HepG2 (cell line): ENCODE results near the gene ITPRIPL1. TPM values are rescaled to one million over a fixed set of nuclear protein-coding genes. Genes with fewer than 3 reads are reported as not detected.
A peak's percentile ranks its signal among the peaks of the same experiment; 100 is the strongest.

Experiments used
- CBX1 ChIP-seq: IDR thresholded peaks from one replicate; pipeline ENCODE4 v1.6.1; 2016; ENCODE audit warnings: antibody characterized with exemption, low read depth
- FLYWCH1 ChIP-seq: sonication (generic); formaldehyde crosslinking; IDR thresholded peaks from 2 replicates; pipeline ENCODE4 v1.8.1; 2023; ENCODE audit warnings: mild to moderate bottlenecking, missing genetic modification reagents
- FOXO1 ChIP-seq: sonication (generic); formaldehyde crosslinking; IDR thresholded peaks from 2 replicates; pipeline ENCODE4 v1.4.0; 2020; ENCODE audit warnings: missing genetic modification reagents
- IRF1 ChIP-seq: sonication (generic); formaldehyde crosslinking; IDR thresholded peaks from 2 replicates; pipeline ENCODE4 v1.4.0; 2020; ENCODE audit warnings: low read depth, mild to moderate bottlenecking, missing genetic modification reagents
- KAT2B ChIP-seq: fragments of 150-350 bp; IDR thresholded peaks from 2 replicates; pipeline ENCODE4 v1.6.1; 2014; ENCODE audit warnings: low read depth, low read length, borderline replicate concordance
- NPAS2 ChIP-seq: sonication (generic); formaldehyde crosslinking; IDR thresholded peaks from 2 replicates; pipeline ENCODE4 v1.8.0; 2022; ENCODE audit warnings: mild to moderate bottlenecking, missing genetic modification reagents, borderline replicate concordance
- SKI ChIP-seq: fragments of 450-650 bp; IDR thresholded peaks from one replicate; pipeline ENCODE4 v1.6.1; 2018; ENCODE audit warnings: mild to moderate bottlenecking; ENCODE audit not compliant: partially characterized antibody
- TARDBP ChIP-seq: sonication (generic); formaldehyde crosslinking; IDR thresholded peaks from 2 replicates; pipeline ENCODE4 v1.8.0; 2022; ENCODE audit warnings: mild to moderate bottlenecking, missing genetic modification reagents
- THYN1 ChIP-seq: sonication (generic); formaldehyde crosslinking; IDR thresholded peaks from 2 replicates; pipeline ENCODE4 v1.8.1; 2023; ENCODE audit warnings: low read depth, mild to moderate bottlenecking, moderate library complexity, missing genetic modification reagents, borderline replicate concordance
- TRIM24 ChIP-seq: sonication (generic); formaldehyde crosslinking; IDR thresholded peaks from 2 replicates; pipeline ENCODE4 v1.8.0; 2022; ENCODE audit warnings: mild to moderate bottlenecking, missing genetic modification reagents
- ZBTB21 ChIP-seq: sonication (generic); formaldehyde crosslinking; IDR thresholded peaks from 2 replicates; pipeline ENCODE4 v1.4.0; 2020; ENCODE audit warnings: missing genetic modification reagents
- ZIK1 ChIP-seq: sonication (generic); formaldehyde crosslinking; IDR thresholded peaks from 2 replicates; pipeline ENCODE4 v1.5.0; 2020; ENCODE audit warnings: mild to moderate bottlenecking, low read depth, missing genetic modification reagents, borderline replicate concordance
- ZNF136 ChIP-seq: sonication (generic); formaldehyde crosslinking; IDR thresholded peaks from 2 replicates; pipeline ENCODE4 v1.8.1; 2022; ENCODE audit warnings: low read depth, mild to moderate bottlenecking, moderate library complexity, missing genetic modification reagents
- ZNF34 ChIP-seq: sonication (generic); formaldehyde crosslinking; IDR thresholded peaks from 2 replicates; pipeline ENCODE4 v1.4.0; 2020; ENCODE audit warnings: mild to moderate bottlenecking, missing genetic modification reagents, borderline replicate concordance
- ZNF549 ChIP-seq: sonication (generic); formaldehyde crosslinking; IDR thresholded peaks from 2 replicates; pipeline ENCODE4 v1.5.0; 2020; ENCODE audit warnings: missing genetic modification reagents
- ZNF883 ChIP-seq: sonication (generic); formaldehyde crosslinking; IDR thresholded peaks from 2 replicates; pipeline ENCODE4 v1.5.1; 2020; ENCODE audit warnings: mild to moderate bottlenecking, missing genetic modification reagents; ENCODE audit errors: not compliant biosample characterization
- polyA plus RNA-seq, 8 experiments: library from polyadenylated mRNA; depleted of rRNA in 3 of 8; stranded (reverse) in 7 of 8; unstranded in 1 of 8; fragments of >200 nt; fragmentation: Illumina TruSeq in 4 of 8; extraction: Trizol in 4 of 8; gene quantifications; 2 replicates each; pipeline versions ENCODE4 v1.2.1 to v1.2.3, GENCODE V29; 2011 to 2016; ENCODE audit warnings: low read depth in 4 of 8, missing spikeins in 1 of 8, mixed read lengths in 1 of 8; ENCODE audit not compliant: insufficient read depth in 1 of 8
- total RNA-seq, 5 experiments: library from RNA; depleted of rRNA; stranded (reverse); fragments of >200 nt; fragmentation: Illumina TruSeq; extraction: Trizol; gene quantifications; 2 replicates each; pipeline ENCODE4 v1.2.3, GENCODE V29; 2016; ENCODE audit warnings: low read depth in 1 of 5
- TF ChIP-seq, protein P1 (sequence below): sonication (generic); formaldehyde crosslinking; IDR thresholded peaks from 2 replicates; pipeline ENCODE4 v1.4.0; 2020; ENCODE audit warnings: mild to moderate bottlenecking, missing genetic modification reagents, borderline replicate concordance
- TF ChIP-seq, protein P2 (sequence below): sonication (generic); formaldehyde crosslinking; IDR thresholded peaks from 2 replicates; pipeline ENCODE4 v1.4.0; 2020; ENCODE audit warnings: mild to moderate bottlenecking, missing genetic modification reagents

The ITPRIPL1 gene
- total and polyA plus RNA-seq, 2 of the 13 experiments (the other 11 are each of a cell fraction or from before 2014, with no cell fraction given): 4.3 to 11.7 TPM

DNA sequence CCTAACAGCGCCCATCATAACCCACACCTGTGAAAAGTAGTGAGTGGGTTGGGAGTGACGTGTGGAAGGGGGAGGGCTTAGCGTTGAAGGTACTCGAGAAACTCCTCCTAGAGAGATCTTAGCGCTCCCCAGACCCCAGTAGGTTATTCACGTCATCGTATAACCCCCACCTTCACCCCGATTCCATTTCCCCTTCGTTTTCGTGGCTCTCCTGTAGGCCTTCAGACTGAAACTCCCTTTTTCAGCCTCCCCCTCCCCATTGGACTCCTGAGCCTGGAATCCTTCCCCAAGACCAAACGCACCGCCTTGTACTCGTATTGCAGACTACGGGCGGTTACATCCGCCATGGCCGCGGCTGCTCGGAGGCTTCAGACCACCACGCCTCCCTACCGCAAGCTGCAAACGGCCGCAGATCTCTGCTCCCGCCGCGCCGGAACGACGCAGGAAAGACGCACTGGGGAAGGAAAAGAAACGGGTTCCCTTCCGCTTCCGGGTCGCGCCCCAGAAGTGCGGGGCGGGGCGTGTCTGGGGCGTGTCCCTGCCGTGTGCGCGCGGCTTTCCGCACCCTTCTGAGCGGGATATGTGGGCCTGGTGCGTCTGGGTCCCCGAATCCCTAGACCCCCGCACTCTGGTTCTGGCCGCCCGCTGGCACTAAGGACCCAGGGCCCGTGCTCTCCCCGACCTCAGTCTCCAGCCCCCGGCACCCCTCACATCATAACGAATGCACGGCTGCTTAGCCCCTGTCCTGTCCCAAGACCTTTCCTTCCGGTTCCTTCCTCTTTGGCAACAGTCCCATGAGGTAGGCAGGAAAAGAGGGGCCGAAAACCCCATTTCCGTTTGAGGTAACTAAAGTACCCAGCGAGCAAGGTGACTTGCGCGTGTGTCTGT lies 19.8 kb upstream of the ITPRIPL1 start, which contains the start of gene SNRNP200 (continued):
- TF ChIP-seq, protein P1, sequence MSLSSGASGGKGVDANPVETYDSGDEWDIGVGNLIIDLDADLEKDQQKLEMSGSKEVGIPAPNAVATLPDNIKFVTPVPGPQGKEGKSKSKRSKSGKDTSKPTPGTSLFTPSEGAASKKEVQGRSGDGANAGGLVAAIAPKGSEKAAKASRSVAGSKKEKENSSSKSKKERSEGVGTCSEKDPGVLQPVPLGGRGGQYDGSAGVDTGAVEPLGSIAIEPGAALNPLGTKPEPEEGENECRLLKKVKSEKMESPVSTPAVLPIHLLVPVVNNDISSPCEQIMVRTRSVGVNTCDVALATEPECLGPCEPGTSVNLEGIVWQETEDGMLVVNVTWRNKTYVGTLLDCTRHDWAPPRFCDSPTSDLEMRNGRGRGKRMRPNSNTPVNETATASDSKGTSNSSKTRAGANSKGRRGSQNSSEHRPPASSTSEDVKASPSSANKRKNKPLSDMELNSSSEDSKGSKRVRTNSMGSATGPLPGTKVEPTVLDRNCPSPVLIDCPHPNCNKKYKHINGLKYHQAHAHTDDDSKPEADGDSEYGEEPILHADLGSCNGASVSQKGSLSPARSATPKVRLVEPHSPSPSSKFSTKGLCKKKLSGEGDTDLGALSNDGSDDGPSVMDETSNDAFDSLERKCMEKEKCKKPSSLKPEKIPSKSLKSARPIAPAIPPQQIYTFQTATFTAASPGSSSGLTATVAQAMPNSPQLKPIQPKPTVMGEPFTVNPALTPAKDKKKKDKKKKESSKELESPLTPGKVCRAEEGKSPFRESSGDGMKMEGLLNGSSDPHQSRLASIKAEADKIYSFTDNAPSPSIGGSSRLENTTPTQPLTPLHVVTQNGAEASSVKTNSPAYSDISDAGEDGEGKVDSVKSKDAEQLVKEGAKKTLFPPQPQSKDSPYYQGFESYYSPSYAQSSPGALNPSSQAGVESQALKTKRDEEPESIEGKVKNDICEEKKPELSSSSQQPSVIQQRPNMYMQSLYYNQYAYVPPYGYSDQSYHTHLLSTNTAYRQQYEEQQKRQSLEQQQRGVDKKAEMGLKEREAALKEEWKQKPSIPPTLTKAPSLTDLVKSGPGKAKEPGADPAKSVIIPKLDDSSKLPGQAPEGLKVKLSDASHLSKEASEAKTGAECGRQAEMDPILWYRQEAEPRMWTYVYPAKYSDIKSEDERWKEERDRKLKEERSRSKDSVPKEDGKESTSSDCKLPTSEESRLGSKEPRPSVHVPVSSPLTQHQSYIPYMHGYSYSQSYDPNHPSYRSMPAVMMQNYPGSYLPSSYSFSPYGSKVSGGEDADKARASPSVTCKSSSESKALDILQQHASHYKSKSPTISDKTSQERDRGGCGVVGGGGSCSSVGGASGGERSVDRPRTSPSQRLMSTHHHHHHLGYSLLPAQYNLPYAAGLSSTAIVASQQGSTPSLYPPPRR: peak; percentile 76
- 0 out of 2 replicates have a peak, but pooled peaks have one; percentile 77 for TF ChIP-seq NPAS2
- TF ChIP-seq FOXO1: peak; percentile 71
- TF ChIP-seq ZNF549 (CRISPR knock-in tag): peak; percentile 53; the same call in 1 of the 2 replicates
- peak; percentile 96 for TF ChIP-seq ZNF136 (CRISPR knock-in tag)
- TF ChIP-seq ZNF883 (CRISPR knock-in tag): peak; percentile 84
- TF ChIP-seq ZBTB21 (CRISPR knock-in tag): peak; percentile 66; the same call in 1 of the 2 replicates
- TF ChIP-seq, protein P2, sequence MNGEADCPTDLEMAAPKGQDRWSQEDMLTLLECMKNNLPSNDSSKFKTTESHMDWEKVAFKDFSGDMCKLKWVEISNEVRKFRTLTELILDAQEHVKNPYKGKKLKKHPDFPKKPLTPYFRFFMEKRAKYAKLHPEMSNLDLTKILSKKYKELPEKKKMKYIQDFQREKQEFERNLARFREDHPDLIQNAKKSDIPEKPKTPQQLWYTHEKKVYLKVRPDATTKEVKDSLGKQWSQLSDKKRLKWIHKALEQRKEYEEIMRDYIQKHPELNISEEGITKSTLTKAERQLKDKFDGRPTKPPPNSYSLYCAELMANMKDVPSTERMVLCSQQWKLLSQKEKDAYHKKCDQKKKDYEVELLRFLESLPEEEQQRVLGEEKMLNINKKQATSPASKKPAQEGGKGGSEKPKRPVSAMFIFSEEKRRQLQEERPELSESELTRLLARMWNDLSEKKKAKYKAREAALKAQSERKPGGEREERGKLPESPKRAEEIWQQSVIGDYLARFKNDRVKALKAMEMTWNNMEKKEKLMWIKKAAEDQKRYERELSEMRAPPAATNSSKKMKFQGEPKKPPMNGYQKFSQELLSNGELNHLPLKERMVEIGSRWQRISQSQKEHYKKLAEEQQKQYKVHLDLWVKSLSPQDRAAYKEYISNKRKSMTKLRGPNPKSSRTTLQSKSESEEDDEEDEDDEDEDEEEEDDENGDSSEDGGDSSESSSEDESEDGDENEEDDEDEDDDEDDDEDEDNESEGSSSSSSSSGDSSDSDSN (CRISPR knock-in tag): peak; percentile 95
- TF ChIP-seq TRIM24 (CRISPR knock-in tag): no peak
- TF ChIP-seq ZNF34 (CRISPR knock-in tag): peak; percentile 100
- no peak for TF ChIP-seq ZIK1 (CRISPR knock-in tag)
- TF ChIP-seq FLYWCH1 (CRISPR knock-in tag): no peak; the same call in 1 of the 2 replicates
- TF ChIP-seq SKI: no peak
- TF ChIP-seq KAT2B: no peak
- TF ChIP-seq TARDBP (CRISPR knock-in tag): peak; percentile 94
- no peak for TF ChIP-seq THYN1 (CRISPR knock-in tag)
- TF ChIP-seq CBX1: peak; percentile 94
- TF ChIP-seq IRF1 (CRISPR knock-in tag): 0 out of 2 replicates have a peak, but pooled peaks have one; percentile 58
